CD4-positive, CD25-positive, alpha-beta regulatory T cell (primary cell): Measurements from ENCODE around the gene CFAP210. TPM values are rescaled to one million over a fixed set of nuclear protein-coding genes. Genes with fewer than 3 reads are reported as not detected.
"Not testable (repeated sequence)": the region's sequence is repeated elsewhere in the genome, so short reads cannot be mapped to it uniquely, and the experiment has no call there.

Experiments used
- ATAC-seq, 2 donors: fragments of 150-1000 bp; cut with Tn5 transposase; one replicate each; pipeline ENCODE4 v1.10.0; 2021; ENCODE audit warnings: low read depth in 2 of 2, moderate number of reproducible peaks in 2 of 2, moderate library complexity in 1 of 2
- DNase-seq, 3 donors: peaks; one replicate each; pipeline versions ENCODE4 v3.0.0 to v3.0.0-alpha.2; 2012 to 2022; ENCODE audit warnings: mixed read lengths in 1 of 3
- H3K27ac ChIP-seq: one replicate; pipeline ENCODE4 v1.7.0; 2013; ENCODE audit warnings: mild to moderate bottlenecking, low read length; ENCODE audit not compliant: insufficient read depth, poor library complexity, severe bottlenecking
- H3K27me3 ChIP-seq: one replicate; pipeline ENCODE4 v1.7.0; 2013; ENCODE audit warnings: low read length; ENCODE audit not compliant: control insufficient read depth, insufficient read depth
- H3K36me3 ChIP-seq: one replicate; pipeline ENCODE4 v1.7.0; 2013; ENCODE audit warnings: mild to moderate bottlenecking, low read length, moderate library complexity; ENCODE audit not compliant: control insufficient read depth, insufficient read depth
- H3K4me1 ChIP-seq: 2 replicates; pipeline ENCODE4 v1.7.0; 2013; ENCODE audit warnings: mild to moderate bottlenecking, low read length; ENCODE audit not compliant: insufficient read depth, control insufficient read depth, poor library complexity, severe bottlenecking
- H3K4me3 ChIP-seq: one replicate; pipeline ENCODE4 v1.7.0; 2013; ENCODE audit warnings: low read depth, mild to moderate bottlenecking, low read length, moderate library complexity
- H3K9me3 ChIP-seq, 2 experiments: 1 replicate in 1 of 2; 2 replicates in 1 of 2; pipeline ENCODE4 v1.7.0; 2013; ENCODE audit warnings: low read length in 2 of 2, mild to moderate bottlenecking in 1 of 2, moderate library complexity in 1 of 2; ENCODE audit not compliant: control insufficient read depth in 2 of 2
- H3K27ac Mint-ChIP-seq, 3 donors: one replicate each; pipeline ENCODE4 v1.8.0; 2020 to 2022; ENCODE audit warnings: mild to moderate bottlenecking in 3 of 3, mixed read lengths in 3 of 3, moderate library complexity in 2 of 3
- H3K27me3 Mint-ChIP-seq: one replicate; pipeline ENCODE4 v1.8.0; 2022; ENCODE audit warnings: mild to moderate bottlenecking, mixed read lengths
- H3K36me3 Mint-ChIP-seq: one replicate; pipeline ENCODE4 v1.8.0; 2020; ENCODE audit warnings: mixed read lengths
- H3K4me1 Mint-ChIP-seq, 4 donors: one replicate each; pipeline ENCODE4 v1.8.0; 2020 to 2022; ENCODE audit warnings: mixed read lengths in 4 of 4, mild to moderate bottlenecking in 1 of 4
- H3K4me3 Mint-ChIP-seq, 4 donors: one replicate each; pipeline ENCODE4 v1.8.0; 2020 to 2022; ENCODE audit warnings: mild to moderate bottlenecking in 4 of 4, mixed read lengths in 4 of 4, moderate library complexity in 3 of 4
- H3K9me3 Mint-ChIP-seq, 7 donors: one replicate each; pipeline ENCODE4 v1.8.0; 2020 to 2022; ENCODE audit warnings: mixed read lengths in 7 of 7, mild to moderate bottlenecking in 3 of 7, moderate library complexity in 2 of 7
- polyA plus RNA-seq, 4 donors: library from polyadenylated mRNA; unstranded; fragments of 300-500 nt; fragmentation: Illumina TruSeq; gene quantifications; one replicate each; pipeline ENCODE4 v1.2.3, GENCODE V29; 2021
- total RNA-seq: library from RNA; stranded (reverse); gene quantifications from one replicate; pipeline ENCODE4 v1.2.3, GENCODE V29; 2022

The CFAP210 gene
- total and polyA plus RNA-seq, 5 donors from 2014 or later = not detected

GRCh38 chr2:169696381-169696780 is 2.2 kb upstream of the CFAP210 start:
- Histone ChIP-seq H3K27ac (no peak overlapping the region), H3K4me1 (peaks cover 12% of the 10 kb centered on the region), H3K4me3 (no peak overlapping the region), H3K27me3 (peaks cover 7% of the 10 kb centered on the region), H3K9me3 (peaks cover under 1 to 3% of the 10 kb centered on the region in 2 experiments), H3K36me3 (no peaks in the 10 kb centered on the region)
- no peak overlapping the region for H3K4me3 Mint-ChIP-seq
- H3K36me3 Mint-ChIP-seq = peaks cover 12% of the 10 kb centered on the region
- H3K27me3 Mint-ChIP-seq = peaks cover 27% of the 10 kb centered on the region
- H3K27ac Mint-ChIP-seq = no peak overlapping the region
- ATAC-seq = no peak
- H3K4me1 Mint-ChIP-seq = peaks cover 15 to 25% (median 19%) of the 10 kb centered on the region in 4 donors
- DNase-seq = no peak
- H3K9me3 Mint-ChIP-seq = peaks cover 0 to 10% (median 1%) of the 10 kb centered on the region in 7 donors

DNA sequence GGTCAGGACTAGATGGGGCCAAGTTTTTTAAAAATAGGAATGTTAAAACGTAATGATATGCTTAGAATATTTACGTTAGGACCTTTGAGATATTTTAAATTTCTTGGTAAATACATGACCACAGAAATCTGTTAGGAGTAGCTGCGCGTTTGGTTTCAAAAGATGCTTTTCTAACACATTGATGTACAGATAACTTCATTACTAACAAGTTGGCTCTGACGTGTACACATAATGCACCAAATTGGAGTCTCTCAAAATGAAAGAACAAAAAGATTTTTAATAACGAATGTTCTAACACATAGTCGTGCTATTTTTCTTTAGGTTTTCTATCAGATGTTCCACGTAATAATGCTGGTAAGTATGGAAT is 672 bp upstream of the CFAP210 start:
- H3K4me3 ChIP-seq = peak overlapping the region; percentile 82
- no peak for DNase-seq
- Mint-ChIP-seq H3K4me3 (peak overlapping the region; percentile 87 to 89 (median 88)), H3K27ac (peak overlapping the region in 2 of 3 donors; percentile 99 to 100), H3K4me1 (peaks cover 15 to 25% (median 19%) of the 10 kb centered on the region in 4 donors), H3K27me3 (peaks cover 35% of the 10 kb centered on the region), H3K9me3 (peaks cover 0 to 16% (median 4%) of the 10 kb centered on the region in 7 donors), H3K36me3 (peaks cover 8% of the 10 kb centered on the region)
- peaks cover 9 to 16% of the 10 kb centered on the region in 2 experiments for H3K9me3 ChIP-seq
- ATAC-seq = no peak
- H3K27me3 ChIP-seq = peaks cover 10% of the 10 kb centered on the region
- peaks cover 12% of the 10 kb centered on the region for H3K4me1 ChIP-seq
- H3K36me3 ChIP-seq = no peaks in the 10 kb centered on the region
- peak overlapping the region; percentile 92 for H3K27ac ChIP-seq

- H3K4me1 Mint-ChIP-seq = peaks cover 15 to 22% (median 18%) of the 10 kb centered on the region in 4 donors
- H3K9me3 ChIP-seq = peaks cover 13 to 16% of the 10 kb centered on the region in 2 experiments
- H3K27me3 Mint-ChIP-seq = peaks cover 40% of the 10 kb centered on the region
- peak overlapping the region; percentile 92 for H3K27ac ChIP-seq
- no peaks in the 10 kb centered on the region for H3K36me3 ChIP-seq
- DNase-seq = peak; percentile 11 to 40 (median 15)
- H3K27ac Mint-ChIP-seq = peak overlapping the region in 2 of 3 donors; percentile 99 to 100
- ATAC-seq = no peak
- peaks cover 12% of the 10 kb centered on the region for H3K4me1 ChIP-seq
- peaks cover 12% of the 10 kb centered on the region for H3K27me3 ChIP-seq
- peak overlapping the region; percentile 87 to 89 (median 88) for H3K4me3 Mint-ChIP-seq
- peaks cover 1 to 20% (median 8%) of the 10 kb centered on the region in 7 donors for H3K9me3 Mint-ChIP-seq
- peak overlapping the region; percentile 82 for H3K4me3 ChIP-seq
- peaks cover 3% of the 10 kb centered on the region for H3K36me3 Mint-ChIP-seq
These were observed 845 bp downstream of the CFAP210 start for GRCh38 chr2:169693360-169693759.

DNA sequence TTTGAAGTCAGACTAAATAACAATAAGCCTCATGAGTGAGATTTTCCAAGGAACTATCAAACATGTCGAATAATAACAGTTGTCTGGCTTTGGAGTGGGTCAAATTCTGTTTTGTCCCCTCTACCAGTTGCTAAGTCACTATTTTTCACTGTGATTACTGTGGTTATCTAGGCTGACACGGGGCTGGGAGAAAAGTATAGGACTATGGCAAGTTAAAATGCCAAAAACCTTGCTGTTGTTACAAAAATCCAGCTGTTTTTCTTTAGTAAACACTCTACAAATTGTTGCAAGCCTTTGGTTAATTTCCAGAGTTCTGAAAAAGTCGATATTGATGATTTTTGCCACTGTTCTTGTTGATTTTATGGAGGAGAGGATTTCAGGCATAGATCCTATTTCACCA is 1.5 kb downstream of the CFAP210 start:
- no peak overlapping the region for H3K4me3 Mint-ChIP-seq
- peak overlapping the region in 1 of 3 donors; percentile 38 for H3K27ac Mint-ChIP-seq

DNA sequence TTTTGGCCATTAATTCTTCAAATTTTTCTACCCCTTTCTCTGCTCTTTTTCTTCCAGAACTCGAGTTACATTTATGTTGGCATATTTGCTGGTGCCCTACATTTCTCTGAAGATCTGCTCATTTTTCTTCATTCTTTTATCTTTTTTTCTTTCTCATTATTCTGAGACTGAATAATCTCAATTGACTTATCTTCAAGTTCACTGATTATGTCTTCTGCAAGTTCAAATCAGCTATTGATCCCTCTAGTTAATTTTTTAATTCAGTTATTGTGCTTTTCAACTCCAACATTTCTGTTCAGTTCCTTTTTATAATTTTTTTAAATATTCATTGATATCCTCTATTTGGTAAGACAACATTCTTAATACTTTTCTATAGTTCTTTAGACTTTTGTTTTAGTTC is 3.2 kb downstream of the CFAP210 start:
- Histone ChIP-seq H3K9me3 (peaks cover 13 to 16% of the 10 kb centered on the region in 2 experiments), H3K4me3 (no peak overlapping the region), H3K4me1 (peaks cover 12% of the 10 kb centered on the region), H3K36me3 (no peaks in the 10 kb centered on the region), H3K27ac (no peak overlapping the region), H3K27me3 (peaks cover 12% of the 10 kb centered on the region)
- Mint-ChIP-seq H3K9me3 (peaks cover 1 to 22% (median 8%) of the 10 kb centered on the region in 7 donors), H3K36me3 (peaks cover 3% of the 10 kb centered on the region), H3K4me3 (no peak overlapping the region), H3K4me1 (peaks cover 13 to 20% (median 17%) of the 10 kb centered on the region in 4 donors), H3K27me3 (peaks cover 41% of the 10 kb centered on the region), H3K27ac (no peak overlapping the region)
- ATAC-seq (no peak), DNase-seq (no peak)

More for the DNA sequence above, 1.5 kb downstream of the CFAP210 start:
- Mint-ChIP-seq H3K36me3 (peaks cover 3% of the 10 kb centered on the region), H3K9me3 (peaks cover 1 to 22% (median 8%) of the 10 kb centered on the region in 7 donors), H3K27me3 (peaks cover 41% of the 10 kb centered on the region), H3K4me1 (peaks cover 13 to 20% (median 17%) of the 10 kb centered on the region in 4 donors)
- ATAC-seq (no peak), DNase-seq (no peak)
- Histone ChIP-seq H3K9me3 (peaks cover 13 to 16% of the 10 kb centered on the region in 2 experiments), H3K4me1 (peaks cover 12% of the 10 kb centered on the region), H3K27ac (no peak overlapping the region), H3K27me3 (peaks cover 12% of the 10 kb centered on the region), H3K36me3 (no peaks in the 10 kb centered on the region), H3K4me3 (no peak overlapping the region)

DNA sequence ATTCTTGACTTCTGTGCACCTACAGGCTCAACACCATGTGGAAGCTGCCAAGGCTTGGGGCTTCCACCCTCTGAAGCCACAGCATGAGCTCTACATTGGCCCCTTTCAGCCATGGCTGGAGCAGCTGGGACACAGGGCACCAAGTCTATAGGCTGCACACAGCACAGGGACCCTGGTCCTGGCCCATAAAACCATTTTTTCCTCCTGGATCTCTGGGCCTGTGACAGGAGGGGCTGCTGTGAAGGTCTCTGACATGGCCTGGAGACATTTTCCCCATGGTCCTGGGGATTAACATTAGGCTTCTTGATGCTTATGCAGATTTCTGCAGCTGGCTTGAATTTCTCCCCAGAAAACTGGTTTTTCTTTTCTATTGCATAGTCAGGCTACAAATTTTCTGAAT is 6.3 kb downstream of the CFAP210 start:
- not testable (repeated sequence) for DNase-seq, H3K4me3 Mint-ChIP-seq, ATAC-seq, H3K4me1 ChIP-seq, H3K4me3 ChIP-seq, H3K27ac Mint-ChIP-seq, H3K27ac ChIP-seq, H3K4me1 Mint-ChIP-seq, H3K36me3 ChIP-seq, H3K36me3 Mint-ChIP-seq
- Mint-ChIP-seq H3K27me3 (peaks cover 28% of the 10 kb centered on the region), H3K9me3 (peaks cover 1 to 22% (median 8%) of the 10 kb centered on the region in 7 donors)
- peaks cover 13 to 16% of the 10 kb centered on the region in 2 experiments for H3K9me3 ChIP-seq
- H3K27me3 ChIP-seq = peaks cover 12% of the 10 kb centered on the region

GRCh38 chr2:169686825-169687224 is 7.4 kb downstream of the CFAP210 start:
- not testable (repeated sequence) for H3K4me1 Mint-ChIP-seq, H3K4me3 Mint-ChIP-seq, H3K4me1 ChIP-seq, DNase-seq, H3K36me3 Mint-ChIP-seq, H3K36me3 ChIP-seq, H3K4me3 ChIP-seq, H3K27ac Mint-ChIP-seq, ATAC-seq, H3K27ac ChIP-seq, H3K27me3 ChIP-seq
- peaks cover 18% of the 10 kb centered on the region for H3K27me3 Mint-ChIP-seq
- peaks cover 13 to 16% of the 10 kb centered on the region in 2 experiments for H3K9me3 ChIP-seq
- H3K9me3 Mint-ChIP-seq = peaks cover 1 to 17% (median 8%) of the 10 kb centered on the region in 7 donors

DNA sequence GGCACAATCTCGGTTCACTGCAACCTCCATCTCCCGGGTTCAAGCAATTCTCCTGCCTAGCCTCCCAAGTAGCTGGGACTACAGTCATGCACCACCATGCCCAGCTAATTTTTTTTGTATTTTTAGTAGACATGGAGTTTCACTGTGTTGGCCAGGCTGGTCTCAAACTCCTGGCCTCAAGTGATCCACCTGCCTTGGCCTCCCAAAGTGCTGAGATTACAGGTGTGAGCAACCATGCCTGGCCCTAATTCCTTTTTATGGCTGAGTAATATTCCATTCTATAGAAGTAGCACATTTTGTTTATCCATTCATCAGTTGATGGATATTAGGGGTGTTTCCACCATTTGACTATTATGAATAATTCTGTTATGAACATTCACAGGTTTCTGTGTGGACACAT is 9.5 kb downstream of the CFAP210 start:
- not testable (repeated sequence) for H3K27me3 ChIP-seq, DNase-seq, H3K36me3 ChIP-seq, H3K4me1 Mint-ChIP-seq, H3K4me3 Mint-ChIP-seq, H3K9me3 ChIP-seq, H3K27ac Mint-ChIP-seq, H3K36me3 Mint-ChIP-seq, H3K27ac ChIP-seq, H3K4me3 ChIP-seq, H3K27me3 Mint-ChIP-seq, H3K4me1 ChIP-seq, ATAC-seq
- peaks cover 1 to 10% (median 4%) of the 10 kb centered on the region in 7 donors for H3K9me3 Mint-ChIP-seq
